T-cell (primary cell): ENCODE results near the gene MYRFL. TPM values are rescaled to one million over a fixed set of nuclear protein-coding genes. Genes with fewer than 3 reads are reported as not detected.

ENCODE experiments used
- ATAC-seq, 4 experiments: fragments of 200-7000 bp in 3 of 4; fragments of 150-1000 bp in 1 of 4; cut with Tn5 transposase; replicated peaks in 1 of 4; 1 replicate in 3 of 4; 2 replicates in 1 of 4; pipeline ENCODE4 v1.10.0; 2021; ENCODE audit warnings: moderate library complexity in 3 of 4, mild to moderate bottlenecking in 2 of 4, moderate number of reproducible peaks in 1 of 4
- CTCF ChIA-PET, 2 donors: fragments of 300-600 bp; sonication (Branson Sonifier 250); formaldehyde crosslinking; loops; one replicate each; lab custom pipeline; 2022; ENCODE audit warnings: antibody characterized with exemption in 2 of 2; lab: Charles Lee
- POLR2A ChIA-PET, 2 donors: fragments of 300-600 bp; sonication (Branson Sonifier 250); formaldehyde crosslinking; loops; one replicate each; lab custom pipeline; 2022; ENCODE audit warnings: antibody characterized with exemption in 2 of 2; lab: Charles Lee
- DNase-seq, 35 experiments: peaks; one replicate each; pipeline versions ENCODE4 v3.0.0 to v3.0.0-alpha.2; 2013 to 2023
- H3K27ac ChIP-seq: one replicate; pipeline ENCODE4 v1.5.1; 2013; ENCODE audit warnings: low read length
- H3K27me3 ChIP-seq, 2 experiments: replicated peaks in 1 of 2; 1 replicate in 1 of 2; 2 replicates in 1 of 2; pipeline versions ENCODE4 v1.6.1 to v1.7.0; 2013; ENCODE audit warnings: low read length in 1 of 2, mixed read lengths in 1 of 2; ENCODE audit not compliant: control insufficient read depth in 2 of 2, insufficient read depth in 2 of 2; ENCODE audit errors: extremely low read depth in 1 of 2
- H3K36me3 ChIP-seq, 2 donors: 1 replicate in 1 of 2; 2 replicates in 1 of 2; pipeline versions ENCODE4 v1.6.1 to v1.7.0; 2013; ENCODE audit warnings: low read length in 1 of 2; ENCODE audit not compliant: control insufficient read depth in 2 of 2, insufficient read depth in 1 of 2; ENCODE audit errors: extremely low read depth in 1 of 2
- H3K4me1 ChIP-seq, 2 experiments: 1 replicate in 1 of 2; 2 replicates in 1 of 2; pipeline versions ENCODE4 v1.6.1 to v1.7.0; 2013; ENCODE audit warnings: low read length in 2 of 2, mixed read lengths in 1 of 2; ENCODE audit not compliant: insufficient read depth in 2 of 2, control insufficient read depth in 1 of 2; ENCODE audit errors: extremely low read depth in 1 of 2
- H3K4me3 ChIP-seq, 2 donors: 1 replicate in 1 of 2; 2 replicates in 1 of 2; pipeline versions ENCODE4 v1.5.1 to v1.7.0; 2013; ENCODE audit warnings: mild to moderate bottlenecking in 2 of 2, low read length in 1 of 2, moderate library complexity in 1 of 2; ENCODE audit not compliant: control insufficient read depth in 1 of 2; ENCODE audit errors: extremely low read depth in 1 of 2
- H3K9me3 ChIP-seq: 2 replicates; pipeline ENCODE4 v1.7.0; 2013
- H3K27ac Mint-ChIP-seq, 2 donors: one replicate each; pipeline ENCODE4 v1.8.0; 2020 to 2021; ENCODE audit warnings: mild to moderate bottlenecking in 2 of 2, mixed read lengths in 2 of 2
- H3K27me3 Mint-ChIP-seq, 2 donors: one replicate each; pipeline ENCODE4 v1.8.0; 2021 to 2022; ENCODE audit warnings: mixed read lengths in 2 of 2
- H3K36me3 Mint-ChIP-seq: one replicate; pipeline ENCODE4 v1.8.0; 2021; ENCODE audit warnings: mixed read lengths
- H3K4me1 Mint-ChIP-seq, 3 donors: one replicate each; pipeline ENCODE4 v1.8.0; 2020 to 2022; ENCODE audit warnings: mixed read lengths in 3 of 3, mild to moderate bottlenecking in 1 of 3
- H3K4me3 Mint-ChIP-seq, 3 donors: one replicate each; pipeline ENCODE4 v1.8.0; 2020 to 2022; ENCODE audit warnings: mild to moderate bottlenecking in 3 of 3, mixed read lengths in 3 of 3, moderate library complexity in 3 of 3
- H3K9me3 Mint-ChIP-seq, 3 donors: one replicate each; pipeline ENCODE4 v1.8.0; 2020 to 2022; ENCODE audit warnings: mixed read lengths in 3 of 3
- WGBS: methylation state at CpG from one replicate; pipeline ENCODE4 v1.1.5; 2013; ENCODE audit warnings: missing lambda C conversion rate; ENCODE audit not compliant: insufficient coverage; 5-methylcytosine and 5-hydroxymethylcytosine counted together
- total RNA-seq, 35 experiments: library from RNA in 6 of 35; stranded (reverse) in 6 of 35; fragments of 120-200 nt in 1 of 35; gene quantifications; one replicate each; pipeline versions ENCODE4 v1.2.1 to v1.2.4 and lab custom pipeline; 2013 to 2026

Gene MYRFL
- total RNA-seq, 5 donors from 2014 or later (not counting 1 experiment from before 2014, with no cell fraction given): not detected

GRCh38 chr12:69927164-69927563, 102.1 kb downstream of the MYRFL start:
- Mint-ChIP-seq H3K4me1 (no peaks in the 10 kb centered on the region), H3K27me3 (peaks cover 5 to 8% of the 10 kb centered on the region in 2 donors), H3K9me3 (no peaks in the 10 kb centered on the region), H3K27ac (no peak overlapping the region), H3K4me3 (no peak overlapping the region), H3K36me3 (no peaks in the 10 kb centered on the region)
- POLR2A ChIA-PET: no interaction called here
- Histone ChIP-seq H3K36me3 (no peaks in the 10 kb centered on the region), H3K27me3 (no peaks in the 10 kb centered on the region), H3K27ac (no peak overlapping the region), H3K4me3 (no peak overlapping the region), H3K4me1 (no peaks in the 10 kb centered on the region), H3K9me3 (no peaks in the 10 kb centered on the region)
- DNase-seq (no peak), ATAC-seq (no peak)
- WGBS: 40% methylated on average over 1 of the region's 4 CpGs
- CTCF ChIA-PET: interaction anchor here in 1 of 2 donors (0.6 kb wide), 1 partner anchor 38 kb away, joined by 3 read pairs; no protein-coding TSS in a partner anchor

GRCh38 chr12:69929125-69929524, 104.1 kb downstream of the MYRFL start:
- no peak overlapping the region for H3K27ac Mint-ChIP-seq
- ATAC-seq (no peak), DNase-seq (no peak)
- Histone ChIP-seq H3K27ac (no peak overlapping the region), H3K36me3 (no peaks in the 10 kb centered on the region), H3K9me3 (no peaks in the 10 kb centered on the region), H3K4me3 (no peak overlapping the region), H3K4me1 (no peaks in the 10 kb centered on the region), H3K27me3 (peaks cover 0 to 2% of the 10 kb centered on the region in 2 experiments)
- WGBS: 85% methylated on average over 2 of the region's 2 CpGs
- H3K27me3 Mint-ChIP-seq: peaks cover 8 to 9% of the 10 kb centered on the region in 2 donors
- no peak overlapping the region for H3K4me3 Mint-ChIP-seq
- no peaks in the 10 kb centered on the region for H3K9me3 Mint-ChIP-seq
- H3K4me1 Mint-ChIP-seq: no peaks in the 10 kb centered on the region
- POLR2A ChIA-PET: no interaction called here
- CTCF ChIA-PET: no interaction called here
- no peaks in the 10 kb centered on the region for H3K36me3 Mint-ChIP-seq

- H3K4me1 ChIP-seq: no peaks in the 10 kb centered on the region
- WGBS: 80% methylated on average over 1 of the region's 3 CpGs
- no peak overlapping the region for H3K27ac ChIP-seq
- H3K4me1 Mint-ChIP-seq: no peaks in the 10 kb centered on the region
- no peaks in the 10 kb centered on the region for H3K9me3 ChIP-seq
- peaks cover 8 to 10% of the 10 kb centered on the region in 2 donors for H3K27me3 Mint-ChIP-seq
- peaks cover 0 to 5% of the 10 kb centered on the region in 2 experiments for H3K27me3 ChIP-seq
- no peaks in the 10 kb centered on the region for H3K9me3 Mint-ChIP-seq
- CTCF ChIA-PET: no interaction called here
- no peak overlapping the region for H3K4me3 ChIP-seq
- no peaks in the 10 kb centered on the region for H3K36me3 Mint-ChIP-seq
- no peaks in the 10 kb centered on the region for H3K36me3 ChIP-seq
- DNase-seq: no peak
- POLR2A ChIA-PET: no interaction called here
- H3K4me3 Mint-ChIP-seq: no peak overlapping the region
- no peak for ATAC-seq
- no peak overlapping the region for H3K27ac Mint-ChIP-seq
Measured at GRCh38 chr12:69929531-69929930, 104.5 kb downstream of the MYRFL start.

GRCh38 chr12:69931569-69931968, 106.5 kb downstream of the MYRFL start:
- H3K4me1 Mint-ChIP-seq: no peaks in the 10 kb centered on the region
- DNase-seq (no peak), ATAC-seq (no peak)
- H3K27ac Mint-ChIP-seq: no peak overlapping the region
- peaks cover 7 to 11% of the 10 kb centered on the region in 2 donors for H3K27me3 Mint-ChIP-seq
- CTCF ChIA-PET: interaction anchor here (0.6 to 0.7 kb wide), 2 partner anchors 637 to 1945 kb away, joined by 3 read pairs; no protein-coding TSS in a partner anchor
- no peaks in the 10 kb centered on the region for H3K9me3 ChIP-seq
- no peak overlapping the region for H3K4me3 ChIP-seq
- no peaks in the 10 kb centered on the region for H3K36me3 Mint-ChIP-seq
- 0% methylated on average over 1 of the region's 2 CpGs for WGBS
- H3K4me3 Mint-ChIP-seq: no peak overlapping the region
- POLR2A ChIA-PET: no interaction called here
- no peaks in the 10 kb centered on the region for H3K36me3 ChIP-seq
- peaks cover 0 to 9% of the 10 kb centered on the region in 2 experiments for H3K27me3 ChIP-seq
- H3K9me3 Mint-ChIP-seq: no peaks in the 10 kb centered on the region
- H3K27ac ChIP-seq: no peak overlapping the region
- H3K4me1 ChIP-seq: no peaks in the 10 kb centered on the region

- POLR2A ChIA-PET: no interaction called here
- no CpG with 5 or more reads among the region's 2 CpGs for WGBS
Measured at GRCh38 chr12:69932154-69932553, 107.1 kb downstream of the MYRFL start.

GRCh38 chr12:69932676-69933552, 107.9 kb downstream of the MYRFL start:
- Mint-ChIP-seq H3K4me1 (no peaks in the 10 kb centered on the region), H3K36me3 (no peaks in the 10 kb centered on the region), H3K27me3 (peaks cover 13 to 16% of the 10 kb centered on the region in 2 donors), H3K27ac (no peak overlapping the region), H3K9me3 (no peaks in the 10 kb centered on the region), H3K4me3 (no peak overlapping the region)
- 89% methylated on average over 5 of the region's 6 CpGs for WGBS
- Histone ChIP-seq H3K4me1 (no peaks in the 10 kb centered on the region), H3K27ac (no peak overlapping the region), H3K27me3 (peaks cover 0 to 9% of the 10 kb centered on the region in 2 experiments), H3K9me3 (no peaks in the 10 kb centered on the region), H3K4me3 (no peak overlapping the region), H3K36me3 (no peaks in the 10 kb centered on the region)
- ChIA-PET POLR2A (no interaction called here), CTCF (no interaction called here)
- DNase-seq (no peak), ATAC-seq (no peak)

More at GRCh38 chr12:69932154-69932553, 107.1 kb downstream of the MYRFL start:
- H3K4me3 ChIP-seq: no peak overlapping the region
- H3K9me3 ChIP-seq: no peaks in the 10 kb centered on the region
- ATAC-seq (no peak), DNase-seq (no peak)
- no peaks in the 10 kb centered on the region for H3K9me3 Mint-ChIP-seq
- no peaks in the 10 kb centered on the region for H3K4me1 Mint-ChIP-seq
- no peak overlapping the region for H3K4me3 Mint-ChIP-seq
- H3K36me3 ChIP-seq: no peaks in the 10 kb centered on the region
- CTCF ChIA-PET: interaction anchor here (0.6 to 0.7 kb wide), 2 partner anchors 637 to 1944 kb away, joined by 3 read pairs; no protein-coding TSS in a partner anchor
- peaks cover 6 to 11% of the 10 kb centered on the region in 2 donors for H3K27me3 Mint-ChIP-seq
- H3K4me1 ChIP-seq: no peaks in the 10 kb centered on the region
- H3K27ac Mint-ChIP-seq: no peak overlapping the region
- H3K27me3 ChIP-seq: peaks cover 0 to 9% of the 10 kb centered on the region in 2 experiments
- no peaks in the 10 kb centered on the region for H3K36me3 Mint-ChIP-seq
- no peak overlapping the region for H3K27ac ChIP-seq
